Islet of Langerhans (tissue), 1 donor: ENCODE data around the gene BPIFB4.
"Not testable (repeated sequence)": the region's sequence is repeated elsewhere in the genome, so short reads cannot be mapped to it uniquely, and the experiment has no call there.

Source experiments
- FAIRE-seq: peaks from one replicate; lab custom pipeline; 2011; peaks lifted over from hg19 to GRCh38; lab: Jason Lieb, UNC

BPIFB4 gene

GRCh38 chr20:33086052-33086722 is 6.7 kb downstream of the BPIFB4 start:
- no peak for FAIRE-seq

- no peak for FAIRE-seq
These were observed 11.7 kb downstream of the BPIFB4 start for GRCh38 chr20:33091147-33091546.

- no peak for FAIRE-seq
These were observed 12.2 kb downstream of the BPIFB4 start for GRCh38 chr20:33091693-33092092.

- FAIRE-seq: no peak
These were observed 12.9 kb downstream of the BPIFB4 start for GRCh38 chr20:33092361-33092760.

DNA sequence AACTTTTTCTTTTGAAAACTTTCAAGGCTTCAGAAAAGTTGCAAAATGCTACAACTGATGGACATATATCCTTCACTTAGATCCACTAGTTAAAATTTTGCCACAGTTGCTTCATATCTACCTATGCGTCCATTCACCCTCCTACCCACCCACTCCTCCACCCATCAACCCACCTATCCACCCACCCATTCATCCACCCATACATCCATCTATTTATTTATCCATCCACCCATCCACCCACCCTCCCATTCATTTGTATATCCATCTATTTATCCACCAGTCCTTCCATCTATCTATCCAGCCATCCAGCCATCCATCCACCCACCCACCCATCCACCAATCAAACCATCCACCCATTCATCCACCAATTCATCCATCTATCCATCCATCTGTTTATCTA is 13.6 kb downstream of the BPIFB4 start:
- FAIRE-seq: no peak

GRCh38 chr20:33093582-33093981 is 14.1 kb downstream of the BPIFB4 start:
- FAIRE-seq: no peak

DNA sequence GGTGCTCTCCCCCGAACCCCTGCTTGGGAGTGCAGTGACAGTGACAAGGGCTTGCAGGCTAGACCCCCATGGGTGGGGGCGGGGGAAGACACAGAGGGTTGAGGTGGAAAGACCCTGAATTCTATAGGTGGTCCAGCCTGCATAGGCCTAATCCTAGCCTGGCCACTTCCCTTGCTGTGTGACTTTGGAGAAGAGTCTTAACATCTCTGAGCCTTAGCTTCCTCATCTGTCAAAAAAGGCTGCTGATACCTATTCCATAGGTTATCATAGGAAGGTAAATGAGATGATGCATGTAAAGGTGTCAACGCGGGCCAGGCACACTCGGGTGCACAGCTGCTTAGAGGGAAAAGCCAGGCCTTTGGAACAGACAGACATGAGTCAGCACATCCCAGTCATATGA is 15.8 kb downstream of the BPIFB4 start:
- FAIRE-seq: no peak

DNA sequence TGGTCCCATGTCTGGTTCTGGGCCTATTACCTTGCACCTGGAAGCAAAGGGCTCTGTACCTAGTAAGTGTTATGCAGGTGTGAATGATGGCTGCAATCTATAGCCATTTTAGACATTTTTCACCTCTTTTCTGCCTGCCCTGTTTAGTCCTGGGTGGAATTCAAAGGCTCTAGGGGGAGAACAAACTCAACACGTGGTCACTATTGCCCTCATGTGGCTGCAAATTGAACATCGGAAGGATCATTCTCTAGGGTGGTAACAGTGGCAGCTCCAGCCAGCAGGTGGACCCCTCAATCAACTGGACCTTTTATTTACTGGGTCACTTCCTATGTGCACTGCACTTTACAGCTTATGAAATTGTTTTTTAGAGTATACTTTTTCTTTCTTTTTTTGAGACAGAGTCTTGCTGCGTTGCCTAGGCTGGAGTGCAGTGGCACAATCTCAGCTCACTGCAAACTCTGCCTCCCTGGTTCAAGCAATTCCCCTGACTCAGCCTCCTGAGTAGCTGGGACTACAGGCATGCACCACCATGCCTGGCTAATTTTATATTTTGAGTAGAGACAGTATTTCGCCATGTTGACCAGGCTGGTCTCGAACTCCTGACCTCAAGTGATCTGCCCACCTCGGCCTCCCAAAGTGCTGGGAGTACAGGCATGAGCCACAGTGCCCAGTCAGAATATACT is 16.6 kb downstream of the BPIFB4 start:
- FAIRE-seq: peak; percentile 88

DNA sequence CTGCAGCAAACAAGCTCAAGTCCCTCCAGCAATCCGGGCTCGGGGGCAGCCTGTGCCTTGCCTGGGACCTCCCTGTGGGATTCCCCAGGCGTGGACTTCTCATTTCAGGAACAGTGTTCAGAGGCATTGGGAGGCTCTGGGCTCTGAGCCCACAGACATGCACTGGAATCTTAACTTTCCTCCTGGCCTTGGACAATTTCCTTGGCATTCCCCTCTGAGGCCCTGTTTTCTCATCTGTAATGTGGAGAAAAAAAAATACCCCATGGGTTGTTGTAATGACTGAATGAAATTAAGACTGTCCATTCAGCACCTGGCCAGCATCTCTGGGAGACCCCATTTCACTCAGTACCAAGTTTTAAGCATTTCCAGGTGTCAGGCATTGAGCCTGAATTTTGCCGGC is 17.6 kb downstream of the BPIFB4 start:
- FAIRE-seq: no peak

GRCh38 chr20:33099843-33100538 is 20.5 kb downstream of the BPIFB4 start:
- FAIRE-seq: no peak

- FAIRE-seq: no peak
These were observed 24.1 kb downstream of the BPIFB4 start for GRCh38 chr20:33103556-33103955.

DNA sequence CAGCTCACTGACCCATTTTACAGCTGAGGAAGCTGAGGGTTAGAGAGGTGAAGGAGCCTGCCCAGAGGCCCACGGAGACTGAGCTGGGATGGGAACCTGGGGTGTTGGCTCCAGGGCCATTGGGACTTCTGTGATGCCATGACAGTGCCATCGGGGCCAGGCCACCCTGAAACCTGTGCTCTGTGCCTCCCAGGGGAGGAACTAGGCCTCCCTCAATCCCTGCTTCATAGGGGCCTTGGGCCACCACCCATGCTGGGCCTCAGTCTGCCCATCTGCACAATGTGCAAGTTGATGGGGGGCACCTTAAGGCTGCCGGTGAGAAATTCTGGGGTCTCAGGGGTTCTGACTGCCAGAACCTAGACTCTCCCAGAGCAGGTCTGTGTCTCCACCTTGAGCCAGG is 24.9 kb downstream of the BPIFB4 start:
- no peak for FAIRE-seq

DNA sequence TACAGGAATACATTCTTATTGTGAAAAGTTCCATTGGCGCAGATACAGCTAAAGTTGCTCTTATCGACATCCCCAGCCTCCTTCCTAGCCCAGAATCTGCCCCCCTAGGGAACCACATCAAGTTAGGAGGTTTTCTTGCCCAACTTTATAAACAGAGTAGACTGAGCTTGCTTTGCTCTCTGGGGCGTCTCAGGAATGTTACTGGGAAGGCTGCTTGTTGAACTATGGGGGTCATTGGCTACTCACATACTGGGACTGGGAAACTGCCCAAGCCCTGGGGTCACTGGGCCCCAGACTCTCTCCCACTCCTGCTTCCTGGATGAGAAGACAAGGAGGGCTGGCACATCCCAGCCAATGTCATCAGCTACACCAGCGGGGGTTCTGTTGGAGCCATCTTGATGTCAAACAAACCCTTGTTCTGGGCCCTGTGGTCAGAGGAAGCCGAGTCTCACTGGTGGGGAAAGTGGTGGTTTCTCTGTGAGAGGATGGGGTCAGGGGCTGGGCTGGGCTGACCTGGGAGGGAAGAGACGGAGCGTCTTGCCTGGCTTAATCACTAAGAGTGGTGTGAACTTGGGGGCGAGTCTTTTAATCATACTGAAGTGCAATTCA is 26.0 kb downstream of the BPIFB4 start:
- no peak for FAIRE-seq

GRCh38 chr20:33106058-33106620 is 26.7 kb downstream of the BPIFB4 start:
- FAIRE-seq: not testable (repeated sequence)

- no peak for FAIRE-seq
These were observed 29.2 kb downstream of the BPIFB4 start for GRCh38 chr20:33108661-33109060.

DNA sequence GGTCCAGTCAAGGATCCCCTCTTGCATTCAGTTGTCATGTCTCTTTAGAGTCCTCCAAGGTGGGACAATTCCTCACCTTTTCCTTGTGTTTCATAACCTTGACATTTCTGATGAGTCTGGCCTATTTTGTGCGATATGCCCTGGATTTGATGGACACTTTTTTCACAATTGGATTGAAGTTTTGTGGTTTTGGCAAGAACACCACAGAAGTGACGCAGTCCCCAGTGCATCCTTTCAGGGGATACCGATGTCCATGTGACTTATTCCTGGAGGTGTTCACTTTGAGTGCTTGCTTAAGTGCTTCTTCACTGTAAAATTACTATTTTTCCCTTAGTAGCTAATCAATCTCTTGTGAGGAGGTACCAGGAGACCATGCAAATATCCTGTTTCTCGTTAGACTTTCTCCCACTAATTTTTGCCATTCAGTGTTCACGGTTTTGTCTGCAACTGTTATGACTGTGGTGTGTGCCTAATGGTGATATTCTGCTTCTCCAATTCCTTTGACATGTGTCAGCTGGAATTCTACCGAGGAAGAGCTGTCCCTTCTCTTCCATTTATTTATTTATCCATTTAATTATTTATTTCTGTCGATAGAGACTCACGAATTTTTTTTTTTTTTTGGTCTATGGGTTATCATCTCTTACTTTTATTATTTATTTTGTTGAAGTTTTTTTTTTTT is 30.8 kb downstream of the BPIFB4 start:
- no peak for FAIRE-seq

- no peak for FAIRE-seq
These were observed 31.9 kb downstream of the BPIFB4 start for GRCh38 chr20:33111306-33111705.

DNA sequence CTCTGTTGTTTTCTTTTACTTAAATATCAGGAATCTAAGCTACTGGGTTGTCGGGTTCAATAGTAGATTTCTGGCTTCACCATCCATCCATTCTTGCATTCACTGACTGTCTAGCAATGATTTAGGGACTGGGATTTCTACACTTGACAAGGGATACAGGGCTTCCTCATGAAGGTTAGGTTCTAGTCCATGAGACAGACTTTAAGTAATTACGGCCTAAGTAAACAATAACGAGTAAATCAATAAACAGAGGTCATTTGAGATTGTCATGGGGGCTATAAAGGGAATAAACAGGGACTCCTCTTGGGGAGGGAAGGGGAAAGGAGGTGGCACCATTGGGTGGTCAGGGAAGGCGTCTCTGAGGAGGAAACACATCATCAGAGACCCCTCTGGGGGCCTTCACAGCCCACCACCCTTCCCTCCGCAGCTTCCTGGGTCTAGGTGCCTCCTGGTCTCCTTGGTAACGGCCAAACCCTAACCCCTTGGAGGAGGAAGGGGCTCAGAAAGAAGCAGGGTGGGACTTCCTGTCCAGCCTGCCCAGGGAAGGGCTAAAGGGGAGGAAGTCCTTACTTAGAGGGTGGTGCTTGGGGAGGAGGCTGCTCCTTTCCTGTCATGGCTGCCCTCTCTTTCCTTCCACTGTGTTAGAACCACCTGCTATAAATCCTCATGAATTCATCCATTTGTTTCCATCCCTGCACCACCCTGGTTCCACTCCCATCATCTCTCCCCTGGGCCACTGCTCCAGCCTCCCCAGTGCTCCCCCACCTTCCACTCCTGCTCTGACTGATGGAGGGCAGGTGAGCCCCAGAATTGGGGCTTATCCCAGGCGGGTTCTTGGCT is 33.3 kb downstream of the BPIFB4 start:
- FAIRE-seq: no peak

- FAIRE-seq: no peak
These were observed 34.0 kb downstream of the BPIFB4 start for GRCh38 chr20:33113387-33113908.

- not testable (repeated sequence) for FAIRE-seq
These were observed 36.1 kb downstream of the BPIFB4 start for GRCh38 chr20:33115501-33115900.
